Measurements from ENCODE around the gene MOB1B.

Gene MOB1B

GRCh38 chr4:70914631-70915030 lies 12.5 kb downstream of the MOB1B start:
- no peak for DNase-seq (ENCODE audit: low spot score)

DNA sequence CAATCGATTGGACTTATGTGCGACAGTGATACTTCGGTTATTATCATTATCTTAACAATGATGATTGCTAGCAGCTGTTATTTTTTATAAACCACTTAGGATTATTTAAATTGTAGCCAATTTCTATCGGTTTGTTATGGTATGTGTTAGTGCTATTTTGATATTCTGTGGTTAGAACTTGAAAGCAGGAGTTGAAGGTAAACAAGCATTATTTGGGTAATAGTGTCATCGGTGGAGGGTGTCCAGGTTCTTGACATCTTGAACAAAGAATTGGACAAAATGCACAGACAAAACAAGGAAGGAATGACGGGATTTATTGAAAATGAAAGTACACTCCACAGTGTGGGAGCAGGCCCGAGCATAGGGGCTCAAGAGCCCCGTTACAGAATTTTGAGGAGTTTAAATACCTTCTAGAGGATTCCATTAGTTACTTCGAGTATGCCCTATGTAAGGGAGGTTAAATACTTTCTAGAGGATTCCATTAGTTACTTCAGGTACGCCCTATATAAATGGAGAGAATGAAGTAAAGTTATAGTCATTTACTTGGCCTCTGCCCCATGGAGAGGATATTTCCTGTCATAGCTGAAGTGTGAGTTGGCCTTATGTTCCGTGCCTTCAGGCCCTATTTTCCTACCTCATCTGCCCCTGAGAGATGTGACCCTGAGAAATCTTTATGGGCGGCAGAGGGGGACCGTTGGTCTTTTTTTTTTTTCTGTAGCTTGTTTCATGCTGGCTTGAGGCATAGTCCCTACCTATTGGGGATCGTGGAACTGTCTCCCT lies 13.1 kb downstream of the MOB1B start:
- no peak for DNase-seq (ENCODE audit: low spot score)

- no peak for DNase-seq (ENCODE audit: low spot score)
Measured at GRCh38 chr4:70915874-70916559, 13.8 kb downstream of the MOB1B start.

DNA sequence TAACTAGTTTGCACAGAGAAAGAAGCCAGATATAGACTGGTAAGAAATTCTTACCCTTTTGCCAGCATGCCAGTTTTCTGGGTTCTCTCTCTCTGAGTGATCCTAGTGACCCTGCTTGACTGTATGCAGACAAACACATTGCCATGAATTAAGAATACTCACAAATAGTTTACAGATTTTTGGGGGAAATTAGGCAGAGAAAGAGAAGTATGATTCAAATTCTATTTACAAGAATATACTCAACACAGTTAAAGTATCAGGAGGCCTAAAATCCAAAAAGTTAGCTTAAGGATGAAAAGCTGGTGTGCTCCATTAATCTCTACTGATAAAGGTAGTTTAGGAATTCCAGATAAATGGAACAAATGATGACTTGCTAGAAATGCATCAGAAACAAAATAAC lies 18.4 kb downstream of the MOB1B start:
- DNase-seq (ENCODE audit: low spot score), result no peak

GRCh38 chr4:70925418-70925817 lies 23.2 kb downstream of the MOB1B start:
- DNase-seq (ENCODE audit: low spot score), result no peak

GRCh38 chr4:70925899-70926635 lies 23.9 kb downstream of the MOB1B start:
- no peak for DNase-seq (ENCODE audit: low spot score)

DNA sequence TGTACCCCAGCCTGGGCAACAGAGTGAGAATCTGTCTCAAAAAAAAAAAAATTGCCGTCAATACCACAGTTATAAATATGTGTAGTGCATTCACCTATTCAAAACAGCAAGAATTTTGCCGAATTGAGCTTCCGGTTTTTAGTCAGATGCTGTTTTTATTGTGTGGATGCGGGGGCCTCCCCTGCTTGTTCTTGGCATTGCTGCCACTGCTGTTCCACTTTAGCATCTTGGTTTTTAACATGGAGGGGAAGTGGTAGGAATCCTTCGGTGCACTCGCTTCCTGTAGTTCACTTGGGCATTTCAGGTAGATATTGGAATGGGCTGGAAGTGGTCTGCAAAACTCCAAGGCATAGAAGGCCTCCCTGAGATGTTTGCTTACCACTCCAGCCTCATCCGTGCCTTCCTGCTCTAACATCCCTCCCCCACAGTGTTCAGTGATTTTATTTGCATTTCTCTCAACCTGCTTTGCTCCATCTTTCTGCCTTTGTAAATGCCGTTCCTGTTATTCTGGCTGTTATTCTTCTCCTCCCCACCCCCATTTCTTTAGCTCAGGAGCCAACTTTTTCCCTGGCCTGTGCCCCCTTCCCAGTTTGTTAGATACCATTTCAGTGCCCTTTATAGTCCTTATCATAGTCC lies 25.5 kb downstream of the MOB1B start:
- DNase-seq (ENCODE audit: low spot score), result no peak

DNA sequence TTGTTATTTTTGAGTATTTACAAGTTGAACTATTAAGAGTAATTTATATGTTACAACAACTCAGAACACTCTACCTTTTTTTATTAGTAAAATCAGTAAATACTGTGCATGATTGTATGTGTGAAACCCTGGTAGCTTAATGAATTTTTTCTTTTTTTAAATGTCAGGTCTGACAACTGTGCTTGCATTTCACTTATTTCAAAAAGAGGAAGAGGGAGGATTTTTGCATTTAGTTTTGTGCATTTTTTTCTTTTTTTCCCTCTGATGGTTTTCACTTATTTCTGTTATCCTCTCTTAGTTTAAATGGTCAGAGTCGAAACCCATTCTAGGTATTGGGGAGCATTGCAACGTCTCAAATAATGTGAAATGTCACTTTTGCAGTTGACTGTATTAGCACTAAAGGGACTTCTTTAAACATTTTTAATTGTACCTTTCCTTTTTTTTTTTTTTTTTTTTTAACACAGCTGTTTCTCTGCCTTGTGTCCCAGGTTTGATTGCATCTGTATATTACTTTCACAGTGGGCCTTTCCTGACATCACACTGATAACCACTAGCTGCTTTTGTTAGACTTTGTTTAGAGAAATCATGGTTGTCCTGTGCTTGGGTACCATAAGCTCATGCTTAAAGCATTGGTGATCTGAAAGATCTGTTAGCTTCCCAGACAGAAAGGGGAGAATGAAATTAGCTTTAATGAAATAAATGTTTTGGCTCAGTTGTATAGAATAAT lies 28.5 kb downstream of the MOB1B start:
- DNase-seq (ENCODE audit: low spot score), result no peak

GRCh38 chr4:70931347-70931746 lies 29.2 kb downstream of the MOB1B start:
- DNase-seq (ENCODE audit: low spot score), result no peak

DNA sequence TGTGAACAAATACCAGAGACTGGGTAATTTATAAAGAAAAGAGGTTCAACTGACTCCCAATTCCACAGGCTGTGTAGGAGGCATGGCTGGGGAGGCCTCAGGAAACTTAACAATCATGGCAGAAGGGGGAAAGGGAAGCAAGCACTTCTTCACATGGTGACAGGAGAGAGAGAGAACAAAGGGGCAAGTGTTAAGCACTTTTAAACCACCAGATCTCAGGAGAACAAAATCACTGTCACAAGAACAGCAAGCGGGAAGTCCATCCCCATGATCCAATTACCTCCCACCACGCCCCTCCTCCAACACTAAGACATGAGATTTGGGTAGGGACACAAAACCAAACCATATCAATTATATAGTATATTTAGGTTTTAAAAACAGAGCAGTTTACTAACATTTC lies 30.8 kb downstream of the MOB1B start:
- DNase-seq (ENCODE audit: low spot score), result no peak

DNA sequence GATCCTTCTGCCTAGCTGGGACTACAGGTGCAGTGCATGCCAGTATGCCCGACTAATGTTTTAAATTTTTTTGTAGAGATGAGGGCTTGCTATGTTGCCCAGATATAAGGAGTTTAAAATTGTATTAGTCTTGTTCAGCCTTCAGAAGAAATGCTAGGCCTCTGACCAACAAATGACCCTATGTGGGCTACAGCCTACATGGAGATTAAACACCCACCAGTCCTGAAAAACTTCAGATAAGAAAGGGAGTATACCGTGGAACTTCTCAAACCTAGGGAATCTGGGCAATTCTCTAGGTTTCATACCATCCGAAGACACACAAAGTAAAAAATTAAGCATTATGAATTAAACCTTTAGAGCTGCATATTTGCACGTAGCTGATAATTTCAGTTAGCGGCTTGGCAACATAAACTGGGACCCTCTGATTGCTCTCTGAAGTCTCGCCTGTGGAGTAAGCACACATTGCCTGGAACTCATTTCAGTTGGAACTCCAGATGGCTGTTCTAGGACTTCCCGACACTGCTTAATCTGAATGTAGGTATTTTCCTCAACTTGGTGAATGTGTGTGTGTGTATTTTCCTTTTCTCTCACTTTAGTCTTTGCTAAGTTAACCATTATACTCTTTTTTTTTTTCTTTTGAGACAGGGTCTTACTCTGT lies 33.0 kb downstream of the MOB1B start:
- DNase-seq (ENCODE audit: low spot score), result no peak

- no peak for DNase-seq (ENCODE audit: low spot score)
Measured at GRCh38 chr4:70936200-70936787, 34.1 kb downstream of the MOB1B start.

DNA sequence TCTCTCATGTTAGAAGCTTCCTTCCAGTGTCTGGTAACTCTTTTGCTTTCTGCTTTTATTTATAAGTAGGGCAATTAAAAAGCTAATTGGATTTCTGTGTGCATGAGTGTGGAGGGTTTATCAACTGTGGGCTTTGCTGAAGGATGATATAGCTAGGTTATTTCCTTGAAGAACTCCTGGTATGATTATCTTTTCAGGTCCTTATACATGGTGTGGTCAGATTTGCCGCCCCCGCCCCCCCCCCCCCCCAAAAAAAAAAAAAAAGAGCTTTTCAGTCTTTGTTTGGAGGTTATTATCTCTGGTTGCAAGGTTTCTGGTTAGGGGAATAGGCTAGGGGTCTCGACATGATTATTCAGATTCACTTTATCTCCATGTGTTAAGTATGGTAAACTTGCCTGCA lies 35.9 kb downstream of the MOB1B start:
- DNase-seq (ENCODE audit: low spot score), result no peak

GRCh38 chr4:70940134-70940533 lies 38.0 kb downstream of the MOB1B start:
- DNase-seq (ENCODE audit: low spot score), result no peak

DNA sequence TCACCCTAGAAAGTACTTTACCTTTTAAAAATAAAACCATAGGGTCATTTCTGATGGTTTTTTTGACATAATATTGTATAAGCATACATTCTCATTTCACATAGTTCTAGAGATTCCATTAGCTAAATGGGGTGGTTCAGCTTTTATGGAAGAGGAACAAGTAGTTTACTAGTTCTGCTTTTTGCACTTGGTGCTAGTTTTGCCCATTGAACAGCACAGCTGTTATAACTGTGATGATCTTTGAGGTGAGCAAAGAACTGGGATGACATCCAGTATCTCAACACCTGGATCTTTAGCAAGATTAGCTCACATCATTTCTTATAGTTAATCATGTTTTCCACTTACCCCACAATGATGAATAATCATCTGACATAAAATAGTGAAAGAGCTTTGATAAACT lies 40.9 kb downstream of the MOB1B start:
- DNase-seq (ENCODE audit: low spot score), result no peak

DNA sequence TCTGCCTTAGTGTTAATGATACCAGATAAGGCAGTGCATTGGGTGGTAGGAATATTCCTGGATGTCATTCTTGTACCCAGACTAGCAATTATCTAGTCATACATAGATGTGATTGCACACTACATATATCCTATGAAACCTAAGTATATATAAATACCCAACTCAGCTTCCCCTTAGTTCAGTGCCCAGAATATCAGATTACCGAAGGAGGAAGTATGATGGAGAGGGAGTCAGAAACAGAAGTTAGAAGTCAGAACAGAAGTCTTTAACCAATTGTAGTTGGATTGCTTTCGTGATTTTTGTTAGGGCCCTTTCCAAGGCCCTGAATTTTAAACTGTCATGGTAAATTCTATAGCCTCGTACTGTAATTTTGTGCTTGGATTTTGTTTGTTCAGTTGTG lies 42.9 kb downstream of the MOB1B start:
- no peak for DNase-seq (ENCODE audit: low spot score)

GRCh38 chr4:70945452-70946055 lies 43.4 kb downstream of the MOB1B start:
- peak; percentile 19 for DNase-seq (ENCODE audit: low spot score)

DNA sequence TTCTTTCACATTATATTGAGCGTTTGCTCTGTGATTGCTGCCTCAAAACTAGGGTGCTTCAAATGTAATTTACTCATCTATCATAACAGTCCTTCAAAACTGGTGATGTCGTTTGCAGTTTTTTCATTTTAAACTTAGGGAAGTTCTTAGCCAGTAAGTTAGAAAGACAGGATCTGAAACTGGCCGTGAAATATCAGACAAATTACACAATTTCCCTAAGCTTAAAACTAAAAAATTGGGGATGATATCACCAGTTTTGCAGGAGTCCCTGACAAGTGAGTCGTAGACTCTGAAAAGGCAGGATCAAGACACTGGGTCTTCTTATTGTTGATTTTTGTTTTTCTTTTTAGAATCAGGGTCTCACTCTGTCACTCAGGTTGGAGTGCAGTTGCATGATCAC lies 44.8 kb downstream of the MOB1B start:
- DNase-seq (ENCODE audit: low spot score), result no peak

DNA sequence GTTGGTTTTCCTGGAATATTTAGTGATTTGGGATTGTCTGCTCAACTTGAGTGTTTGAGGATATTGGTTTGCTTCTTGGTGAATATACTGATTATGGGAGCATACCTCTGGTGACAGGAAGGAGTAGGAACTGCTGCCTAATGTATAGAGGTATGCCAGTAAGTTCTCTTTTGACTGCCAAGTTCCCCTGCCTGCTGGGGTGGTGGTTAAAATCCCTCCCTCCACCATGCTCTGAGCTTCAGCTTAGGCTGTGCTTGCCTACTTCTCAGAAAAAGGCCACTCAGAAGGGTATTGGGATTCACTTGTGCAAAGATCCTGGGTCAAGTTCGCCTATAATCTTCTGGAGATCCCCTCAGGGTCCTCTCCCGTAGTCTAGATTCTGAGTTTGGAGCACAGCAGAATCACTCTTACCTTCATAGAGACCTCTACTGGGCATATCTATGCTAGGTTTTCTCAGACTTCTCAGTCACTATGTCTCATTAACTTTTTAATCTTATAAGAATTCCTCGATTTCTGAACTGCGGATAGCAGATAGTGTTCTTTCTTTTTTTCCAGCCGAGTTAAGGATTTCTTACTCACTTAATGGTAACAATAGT lies 46.6 kb downstream of the MOB1B start:
- DNase-seq (ENCODE audit: low spot score), result no peak

DNA sequence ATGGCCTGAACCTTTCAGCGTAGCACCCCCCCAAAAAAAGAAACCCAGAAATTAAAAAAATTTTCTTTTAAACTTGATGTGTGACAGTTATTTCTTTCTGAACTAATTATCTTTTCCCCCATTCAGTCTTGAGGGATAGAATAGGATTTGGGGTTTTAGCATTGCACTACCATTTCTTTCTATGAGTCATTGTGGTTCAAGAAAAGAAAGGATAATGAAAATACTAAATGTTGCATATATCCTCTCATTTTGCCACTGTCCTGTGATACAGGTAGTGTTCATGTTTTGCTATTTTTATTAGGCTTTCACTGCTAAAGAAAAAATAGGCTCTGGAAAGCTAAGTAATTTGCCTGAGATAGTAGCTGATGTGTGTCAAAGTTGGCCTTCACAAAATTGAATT lies 51.9 kb downstream of the MOB1B start:
- DNase-seq (ENCODE audit: low spot score), result peak; percentile 12
